SK-N-SH (cell line): ENCODE data around the gene CD276. TPM values are rescaled to one million over a fixed set of nuclear protein-coding genes. Genes with fewer than 3 reads are reported as not detected.

Experiments
- CTCF ChIA-PET: fragments of 300-600, 350-600 bp; formaldehyde crosslinking; extraction: SDS; loops from one replicate; lab custom pipeline; 2021; lab: Yijun Ruan, JAX
- POLR2A ChIA-PET: fragments of 350-600 bp; sonication (Branson Sonifier 250); formaldehyde crosslinking; extraction: SDS; loops from one replicate; lab custom pipeline; 2020; ENCODE audit warnings: antibody characterized with exemption, inconsistent platforms; lab: Yijun Ruan, JAX
- DNase-seq: peaks from one replicate; pipeline ENCODE4 v3.0.0; 2012
- H2AFZ ChIP-seq: fragments of 200-600 bp; sonication (generic); 2 replicates; pipeline ENCODE4 v1.8.1; 2016; ENCODE audit warnings: antibody characterized with exemption, mild to moderate bottlenecking, low read depth
- H3F3A ChIP-seq: fragments of 200-600 bp; sonication (generic); replicated peaks from 2 replicates; pipeline ENCODE3; 2016; ENCODE audit warnings: antibody characterized with exemption, mild to moderate bottlenecking; ENCODE audit not compliant: insufficient read depth
- H3K27ac ChIP-seq, 2 experiments: fragments of 200-500 bp in 1 of 2; fragments of 200-600 bp in 1 of 2; sonication (Bioruptor generic) in 1 of 2; sonication (generic), shearing (Covaris generic) in 1 of 2; 2 replicates each; pipeline versions ENCODE4 v1.5.1 to v1.6.1; 2014 to 2016; ENCODE audit warnings: low read depth in 2 of 2, inconsistent platforms in 1 of 2, low read length in 1 of 2, mild to moderate bottlenecking in 1 of 2, mixed read lengths in 1 of 2
- H3K27me3 ChIP-seq: fragments of 200-600 bp; sonication (generic), shearing (Covaris generic); 2 replicates; pipeline ENCODE4 v1.6.1; 2016; ENCODE audit warnings: mixed run types; ENCODE audit not compliant: insufficient read depth
- H3K36me3 ChIP-seq, 2 experiments: fragments of 200-500 bp in 1 of 2; fragments of 200-600 bp in 1 of 2; sonication (Bioruptor generic) in 1 of 2; sonication (generic) in 1 of 2; replicated peaks in 1 of 2; 2 replicates each; pipeline versions ENCODE3 to v1.5.1; 2014 to 2016; ENCODE audit warnings: low read length in 1 of 2, mild to moderate bottlenecking in 1 of 2; ENCODE audit not compliant: insufficient read depth in 2 of 2, control insufficient read depth in 1 of 2
- H3K4me1 ChIP-seq, 2 experiments: fragments of 200-500 bp in 1 of 2; fragments of 200-600 bp in 1 of 2; sonication (Bioruptor generic) in 1 of 2; sonication (generic), shearing (Covaris generic) in 1 of 2; 2 replicates each; pipeline versions ENCODE4 v1.5.1 to v1.6.1; 2014 to 2016; ENCODE audit warnings: low read depth in 1 of 2, low read length in 1 of 2, mixed run types in 1 of 2; ENCODE audit not compliant: insufficient read depth in 2 of 2, control insufficient read depth in 1 of 2
- H3K4me2 ChIP-seq: fragments of 200-600 bp; sonication (generic), shearing (Covaris generic); 2 replicates; pipeline ENCODE4 v1.6.1; 2017; ENCODE audit warnings: mixed run types
- H3K4me3 ChIP-seq, 2 experiments: fragments of 200-500 bp in 1 of 2; fragments of 200-600 bp in 1 of 2; sonication (Bioruptor generic) in 1 of 2; sonication (generic), shearing (Covaris generic) in 1 of 2; 2 replicates each; pipeline versions ENCODE4 v1.5.1 to v1.8.1; 2014 to 2016; ENCODE audit warnings: low read depth in 2 of 2, inconsistent platforms in 1 of 2, low read length in 1 of 2, mild to moderate bottlenecking in 1 of 2, mixed read lengths in 1 of 2, moderate library complexity in 1 of 2
- H3K79me2 ChIP-seq: fragments of 200-600 bp; sonication (generic); 2 replicates; pipeline ENCODE4 v1.8.1; 2017; ENCODE audit warnings: mild to moderate bottlenecking; ENCODE audit not compliant: insufficient read depth
- H3K9ac ChIP-seq: fragments of 200-600 bp; sonication (generic); 2 replicates; pipeline ENCODE4 v1.6.1; 2017; ENCODE audit warnings: mixed run types
- H3K9me2 ChIP-seq: fragments of 200-600 bp; sonication (generic); 2 replicates; pipeline ENCODE4 v1.6.1; 2017; ENCODE audit warnings: mixed run types
- H3K9me3 ChIP-seq: fragments of 200-600 bp; sonication (generic); 2 replicates; pipeline ENCODE4 v1.6.1; 2017; ENCODE audit warnings: mixed run types, mild to moderate bottlenecking, moderate library complexity
- H4K20me1 ChIP-seq: fragments of 200-600 bp; sonication (generic); 2 replicates; pipeline ENCODE4 v1.6.1; 2017; ENCODE audit warnings: mild to moderate bottlenecking, mixed run types; ENCODE audit not compliant: insufficient read depth
- CHD2 ChIP-seq: fragments of 150-350 bp; IDR thresholded peaks from 2 replicates; pipeline ENCODE4 v1.6.1; 2018; ENCODE audit warnings: low read length; ENCODE audit not compliant: partially characterized antibody
- ELF1 ChIP-seq: IDR thresholded peaks from 2 replicates; pipeline ENCODE4 v1.4.0; 2012
- FOSL2 ChIP-seq: IDR thresholded peaks from 2 replicates; pipeline ENCODE4 v1.4.0; 2012; ENCODE audit warnings: low read depth, mild to moderate bottlenecking, moderate library complexity, borderline replicate concordance
- FOXJ3 ChIP-seq: sonication (generic); formaldehyde crosslinking; IDR thresholded peaks from 2 replicates; pipeline ENCODE4 v1.5.1; 2020; ENCODE audit warnings: mild to moderate bottlenecking, missing genetic modification reagents
- FOXM1 ChIP-seq: IDR thresholded peaks from 2 replicates; pipeline ENCODE4 v1.4.0; 2012; ENCODE audit warnings: low read depth, mild to moderate bottlenecking
- GABPA ChIP-seq: IDR thresholded peaks from 2 replicates; pipeline ENCODE4 v1.4.0; 2012; ENCODE audit warnings: low read depth, mild to moderate bottlenecking
- GATA2 ChIP-seq: sonication (generic); formaldehyde crosslinking; IDR thresholded peaks from 2 replicates; pipeline ENCODE4 v1.5.0; 2020; ENCODE audit warnings: mild to moderate bottlenecking, missing genetic modification reagents
- JUND ChIP-seq: IDR thresholded peaks from 2 replicates; pipeline ENCODE4 v1.4.0; 2012
- MEF2A ChIP-seq: IDR thresholded peaks from 2 replicates; pipeline ENCODE4 v1.4.0; 2012; ENCODE audit warnings: low read depth, borderline replicate concordance
- NFIC ChIP-seq: IDR thresholded peaks from 2 replicates; pipeline ENCODE4 v1.4.0; 2012; ENCODE audit warnings: borderline replicate concordance
- POLR2AphosphoS5 ChIP-seq: IDR thresholded peaks from 2 replicates; pipeline ENCODE4 v1.6.1; 2012; ENCODE audit warnings: low read depth, low read length
- RAD21 ChIP-seq: IDR thresholded peaks from 2 replicates; pipeline ENCODE4 v1.6.1; 2012; ENCODE audit warnings: mild to moderate bottlenecking, low read length
- RCOR1 ChIP-seq: fragments of 150-350 bp; IDR thresholded peaks from 2 replicates; pipeline ENCODE4 v1.6.1; 2017; ENCODE audit warnings: antibody characterized with exemption, low read length
- RXRA ChIP-seq: IDR thresholded peaks from 2 replicates; pipeline ENCODE4 v1.4.0; 2012; ENCODE audit warnings: low read depth, mild to moderate bottlenecking, borderline replicate concordance
- SIN3A ChIP-seq: IDR thresholded peaks from 2 replicates; pipeline ENCODE4 v1.6.1; 2012; ENCODE audit warnings: low read depth, mild to moderate bottlenecking, low read length, moderate library complexity, borderline replicate concordance
- TCF12 ChIP-seq: IDR thresholded peaks from 2 replicates; pipeline ENCODE4 v1.4.0; 2012
- TEAD4 ChIP-seq: IDR thresholded peaks from 2 replicates; pipeline ENCODE4 v1.4.0; 2012; ENCODE audit warnings: mild to moderate bottlenecking, borderline replicate concordance; ENCODE audit not compliant: insufficient read depth
- YY1 ChIP-seq: IDR thresholded peaks from 2 replicates; pipeline ENCODE4 v1.4.0; 2012; ENCODE audit warnings: low read depth, mild to moderate bottlenecking
- WGBS: methylation state at CpG from one replicate; pipeline ENCODE4 v1.1.6; 2017; ENCODE audit warnings: low lambda C conversion rate; 5-methylcytosine and 5-hydroxymethylcytosine counted together
- polyA plus RNA-seq, 3 experiments: library from polyadenylated mRNA; depleted of rRNA; stranded (reverse); fragments of >200 nt; gene quantifications; 2 replicates each; pipeline ENCODE4 v1.2.3, GENCODE V29; 2012
- TF ChIP-seq, protein P1 (sequence below): fragments of 200-600 bp; sonication (generic); IDR thresholded peaks from 2 replicates; pipeline ENCODE4 v1.6.1; 2017; ENCODE audit warnings: antibody characterized with exemption, mild to moderate bottlenecking, moderate library complexity
- TF ChIP-seq, protein P2 (sequence below): IDR thresholded peaks from 2 replicates; pipeline ENCODE4 v1.6.1; 2012; ENCODE audit warnings: mild to moderate bottlenecking, low read depth, low read length, moderate library complexity

The CD276 gene
- polyA plus RNA-seq, 1 of the 3 experiments (the other 2 are of a cell fraction) = 86.2 TPM

GRCh38 chr15:73677733-73678132 lies 6.5 kb upstream of the CD276 start:
- WGBS = 29% methylated on average over 1 of the region's 2 CpGs
- H4K20me1 ChIP-seq = no peaks in the 10 kb centered on the region
- H3K27me3 ChIP-seq = peaks cover 17% of the 10 kb centered on the region
- H3K27ac ChIP-seq = no peak overlapping the region
- no peak overlapping the region for H3K4me3 ChIP-seq
- no peaks in the 10 kb centered on the region for H3K79me2 ChIP-seq
- POLR2A ChIA-PET = interaction anchor here (0.8 kb wide), 1 partner anchor 8 kb away, joined by 3 read pairs; no protein-coding TSS in a partner anchor
- H3K9ac ChIP-seq = no peak overlapping the region
- no peaks in the 10 kb centered on the region for H3K9me2 ChIP-seq
- H3K4me1 ChIP-seq = no peaks in the 10 kb centered on the region
- CTCF ChIA-PET = interaction anchor here (0.6 to 15.1 kb wide), 35 partner anchors 8 to 393 kb away, joined by 3 to 418 read pairs (median 5); partner anchors contain the start of gene CD276
- H3K9me3 ChIP-seq = no peaks in the 10 kb centered on the region
- DNase-seq = no peak
- H2AFZ ChIP-seq = no peak overlapping the region
- H3K4me2 ChIP-seq = no peak overlapping the region
- no peaks in the 10 kb centered on the region for H3K36me3 ChIP-seq
- no peaks in the 10 kb centered on the region for H3F3A ChIP-seq
- no peak for TF ChIP-seq FOSL2
- TF ChIP-seq RXRA = no peak
- no peak for TF ChIP-seq SIN3A
- no peak for TF ChIP-seq JUND
- TF ChIP-seq, protein P1, sequence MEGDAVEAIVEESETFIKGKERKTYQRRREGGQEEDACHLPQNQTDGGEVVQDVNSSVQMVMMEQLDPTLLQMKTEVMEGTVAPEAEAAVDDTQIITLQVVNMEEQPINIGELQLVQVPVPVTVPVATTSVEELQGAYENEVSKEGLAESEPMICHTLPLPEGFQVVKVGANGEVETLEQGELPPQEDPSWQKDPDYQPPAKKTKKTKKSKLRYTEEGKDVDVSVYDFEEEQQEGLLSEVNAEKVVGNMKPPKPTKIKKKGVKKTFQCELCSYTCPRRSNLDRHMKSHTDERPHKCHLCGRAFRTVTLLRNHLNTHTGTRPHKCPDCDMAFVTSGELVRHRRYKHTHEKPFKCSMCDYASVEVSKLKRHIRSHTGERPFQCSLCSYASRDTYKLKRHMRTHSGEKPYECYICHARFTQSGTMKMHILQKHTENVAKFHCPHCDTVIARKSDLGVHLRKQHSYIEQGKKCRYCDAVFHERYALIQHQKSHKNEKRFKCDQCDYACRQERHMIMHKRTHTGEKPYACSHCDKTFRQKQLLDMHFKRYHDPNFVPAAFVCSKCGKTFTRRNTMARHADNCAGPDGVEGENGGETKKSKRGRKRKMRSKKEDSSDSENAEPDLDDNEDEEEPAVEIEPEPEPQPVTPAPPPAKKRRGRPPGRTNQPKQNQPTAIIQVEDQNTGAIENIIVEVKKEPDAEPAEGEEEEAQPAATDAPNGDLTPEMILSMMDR = no peak
- no peak for TF ChIP-seq TEAD4
- TF ChIP-seq RAD21 = no peak
- TF ChIP-seq GATA2 (CRISPR knock-in tag) = no peak
- TF ChIP-seq YY1 = no peak
- no peak for TF ChIP-seq CHD2
- no peak for TF ChIP-seq FOXJ3 (CRISPR knock-in tag)
- TF ChIP-seq, protein P2, sequence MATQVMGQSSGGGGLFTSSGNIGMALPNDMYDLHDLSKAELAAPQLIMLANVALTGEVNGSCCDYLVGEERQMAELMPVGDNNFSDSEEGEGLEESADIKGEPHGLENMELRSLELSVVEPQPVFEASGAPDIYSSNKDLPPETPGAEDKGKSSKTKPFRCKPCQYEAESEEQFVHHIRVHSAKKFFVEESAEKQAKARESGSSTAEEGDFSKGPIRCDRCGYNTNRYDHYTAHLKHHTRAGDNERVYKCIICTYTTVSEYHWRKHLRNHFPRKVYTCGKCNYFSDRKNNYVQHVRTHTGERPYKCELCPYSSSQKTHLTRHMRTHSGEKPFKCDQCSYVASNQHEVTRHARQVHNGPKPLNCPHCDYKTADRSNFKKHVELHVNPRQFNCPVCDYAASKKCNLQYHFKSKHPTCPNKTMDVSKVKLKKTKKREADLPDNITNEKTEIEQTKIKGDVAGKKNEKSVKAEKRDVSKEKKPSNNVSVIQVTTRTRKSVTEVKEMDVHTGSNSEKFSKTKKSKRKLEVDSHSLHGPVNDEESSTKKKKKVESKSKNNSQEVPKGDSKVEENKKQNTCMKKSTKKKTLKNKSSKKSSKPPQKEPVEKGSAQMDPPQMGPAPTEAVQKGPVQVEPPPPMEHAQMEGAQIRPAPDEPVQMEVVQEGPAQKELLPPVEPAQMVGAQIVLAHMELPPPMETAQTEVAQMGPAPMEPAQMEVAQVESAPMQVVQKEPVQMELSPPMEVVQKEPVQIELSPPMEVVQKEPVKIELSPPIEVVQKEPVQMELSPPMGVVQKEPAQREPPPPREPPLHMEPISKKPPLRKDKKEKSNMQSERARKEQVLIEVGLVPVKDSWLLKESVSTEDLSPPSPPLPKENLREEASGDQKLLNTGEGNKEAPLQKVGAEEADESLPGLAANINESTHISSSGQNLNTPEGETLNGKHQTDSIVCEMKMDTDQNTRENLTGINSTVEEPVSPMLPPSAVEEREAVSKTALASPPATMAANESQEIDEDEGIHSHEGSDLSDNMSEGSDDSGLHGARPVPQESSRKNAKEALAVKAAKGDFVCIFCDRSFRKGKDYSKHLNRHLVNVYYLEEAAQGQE = no peak

DNA sequence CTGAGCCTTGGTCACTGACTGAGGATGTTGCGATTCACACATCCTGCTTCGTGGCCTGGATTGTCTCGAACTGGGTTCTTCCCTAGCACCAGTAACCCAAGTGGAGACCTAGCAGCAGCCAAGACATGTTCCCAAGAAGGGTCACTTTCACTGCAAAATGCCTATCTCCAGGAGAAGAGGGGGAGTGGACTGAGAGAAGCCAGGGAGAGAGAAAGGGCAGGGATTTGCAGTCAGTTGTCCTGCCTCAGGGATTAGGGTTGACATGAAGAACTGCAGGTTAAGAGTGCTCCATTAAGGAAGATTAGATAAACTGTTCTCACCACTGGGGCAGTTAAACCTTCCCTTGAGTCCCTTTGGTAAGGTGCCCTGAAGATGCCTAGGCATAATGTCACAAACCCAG lies 5.7 kb upstream of the CD276 start:
- Histone ChIP-seq H3K4me1 (peaks cover 3% of the 10 kb centered on the region in 2 experiments; a peak in 1 of 4 replicates), H3K9me3 (no peaks in the 10 kb centered on the region), H3K36me3 (no peaks in the 10 kb centered on the region), H3K27me3 (peaks cover 10% of the 10 kb centered on the region), H3K9ac (no peak overlapping the region), H4K20me1 (no peaks in the 10 kb centered on the region), H3K9me2 (no peaks in the 10 kb centered on the region), H3K27ac (no peak overlapping the region), H2AFZ (no peak overlapping the region), H3K4me3 (no peak overlapping the region), H3K79me2 (no peaks in the 10 kb centered on the region), H3F3A (peaks cover 4% of the 10 kb centered on the region), H3K4me2 (no peak overlapping the region)
- no peak for DNase-seq
- POLR2A ChIA-PET = no interaction called here
- 69% methylated on average over 3 of the region's 3 CpGs for WGBS
- no peak for TF ChIP-seq GABPA
- TF ChIP-seq, protein P1 = no peak
- no peak for TF ChIP-seq JUND
- TF ChIP-seq RCOR1 = no peak
- no peak for TF ChIP-seq NFIC
- no peak for TF ChIP-seq POLR2AphosphoS5
- TF ChIP-seq YY1 = no peak
- TF ChIP-seq ELF1 = no peak
- no peak for TF ChIP-seq SIN3A
- no peak for TF ChIP-seq FOXM1
- no peak for TF ChIP-seq TCF12
- TF ChIP-seq MEF2A = no peak
- CTCF ChIA-PET = interaction anchor here (1.0 to 15.1 kb wide), 6 partner anchors 10 to 232 kb away, joined by 3 to 418 read pairs (median 10); no protein-coding TSS in a partner anchor
